ENCODE data around the gene RANBP17. TPM values are rescaled to one million over a fixed set of nuclear protein-coding genes. Genes with fewer than 3 reads are reported as not detected.

The RANBP17 gene
- total RNA-seq, 2 experiments from 2014 or later: not detected

- no peaks in the 10 kb centered on the region for H3K4me1 Mint-ChIP-seq (ENCODE audit: low read depth)
- Histone ChIP-seq H3K4me1 (ENCODE audit: insufficient read depth, low read length) (no peaks in the 10 kb centered on the region), H3K27ac (ENCODE audit: low read depth in 1 of 2, low read length in 2 of 2) (no peak overlapping the region), H3K4me3 (ENCODE audit: low read length) (no peak overlapping the region), H3K27me3 (ENCODE audit: control insufficient read depth in 1 of 2, insufficient read depth in 2 of 2, low read length in 2 of 2) (no peaks in the 10 kb centered on the region), H3K9me3 (ENCODE audit: control insufficient read depth in 1 of 2, insufficient read depth in 1 of 2, low read length in 2 of 2) (peaks cover 0 to 5% of the 10 kb centered on the region in 2 experiments), H3K36me3 (ENCODE audit: insufficient read depth, low read length) (no peaks in the 10 kb centered on the region)
- no peak overlapping the region for H3K4me3 Mint-ChIP-seq
- ATAC-seq (ENCODE audit: poor library complexity): no peak
- no peaks in the 10 kb centered on the region for H3K36me3 Mint-ChIP-seq (ENCODE audit: low read depth)
- POLR2A ChIA-PET: no interaction called here
- intact Hi-C loops (cut with DNase I, micrococcal nuclease): no loop called here
- no peak overlapping the region for H3K27ac Mint-ChIP-seq
- no peaks in the 10 kb centered on the region for H3K9me3 Mint-ChIP-seq
- CTCF ChIA-PET: no interaction called here
- peaks cover 4% of the 10 kb centered on the region for H3K27me3 Mint-ChIP-seq
- TF ChIP-seq, protein P1, sequence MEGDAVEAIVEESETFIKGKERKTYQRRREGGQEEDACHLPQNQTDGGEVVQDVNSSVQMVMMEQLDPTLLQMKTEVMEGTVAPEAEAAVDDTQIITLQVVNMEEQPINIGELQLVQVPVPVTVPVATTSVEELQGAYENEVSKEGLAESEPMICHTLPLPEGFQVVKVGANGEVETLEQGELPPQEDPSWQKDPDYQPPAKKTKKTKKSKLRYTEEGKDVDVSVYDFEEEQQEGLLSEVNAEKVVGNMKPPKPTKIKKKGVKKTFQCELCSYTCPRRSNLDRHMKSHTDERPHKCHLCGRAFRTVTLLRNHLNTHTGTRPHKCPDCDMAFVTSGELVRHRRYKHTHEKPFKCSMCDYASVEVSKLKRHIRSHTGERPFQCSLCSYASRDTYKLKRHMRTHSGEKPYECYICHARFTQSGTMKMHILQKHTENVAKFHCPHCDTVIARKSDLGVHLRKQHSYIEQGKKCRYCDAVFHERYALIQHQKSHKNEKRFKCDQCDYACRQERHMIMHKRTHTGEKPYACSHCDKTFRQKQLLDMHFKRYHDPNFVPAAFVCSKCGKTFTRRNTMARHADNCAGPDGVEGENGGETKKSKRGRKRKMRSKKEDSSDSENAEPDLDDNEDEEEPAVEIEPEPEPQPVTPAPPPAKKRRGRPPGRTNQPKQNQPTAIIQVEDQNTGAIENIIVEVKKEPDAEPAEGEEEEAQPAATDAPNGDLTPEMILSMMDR (IDR thresholded peaks at IDR 0.05): no peak
- DNase-seq: no peak
These were observed 30.4 kb downstream of the RANBP17 start for GRCh38 chr5:170892196-170892595.

- H3K36me3 ChIP-seq (ENCODE audit: insufficient read depth, low read length): no peaks in the 10 kb centered on the region
- H3K9me3 ChIP-seq (ENCODE audit: control insufficient read depth in 1 of 2, insufficient read depth in 1 of 2, low read length in 2 of 2): peaks cover 0 to 5% of the 10 kb centered on the region in 2 experiments
- no peak overlapping the region for H3K4me3 Mint-ChIP-seq
- H3K36me3 Mint-ChIP-seq (ENCODE audit: low read depth): no peaks in the 10 kb centered on the region
- H3K4me1 ChIP-seq (ENCODE audit: insufficient read depth, low read length): no peaks in the 10 kb centered on the region
- peaks cover 4% of the 10 kb centered on the region for H3K27me3 Mint-ChIP-seq
- no peaks in the 10 kb centered on the region for H3K27me3 ChIP-seq (ENCODE audit: control insufficient read depth in 1 of 2, insufficient read depth in 2 of 2, low read length in 2 of 2)
- no peak for DNase-seq
- H3K27ac Mint-ChIP-seq: no peak overlapping the region
- peaks cover 8% of the 10 kb centered on the region for H3K9me3 Mint-ChIP-seq
- H3K27ac ChIP-seq (ENCODE audit: low read depth in 1 of 2, low read length in 2 of 2): no peak overlapping the region
- no peak for ATAC-seq (ENCODE audit: poor library complexity)
- no peak overlapping the region for H3K4me3 ChIP-seq (ENCODE audit: low read length)
- TF ChIP-seq, protein P1 (IDR thresholded peaks at IDR 0.05): no peak
- intact Hi-C loops (cut with DNase I, micrococcal nuclease): no loop called here
- ChIA-PET CTCF (interaction anchor here (1.7 kb wide), 1 partner anchor 9 kb away, joined by 4 read pairs; no protein-coding TSS in a partner anchor), POLR2A (no interaction called here)
- no peaks in the 10 kb centered on the region for H3K4me1 Mint-ChIP-seq (ENCODE audit: low read depth)
These were observed 32.8 kb downstream of the RANBP17 start for GRCh38 chr5:170894665-170895064.

DNA sequence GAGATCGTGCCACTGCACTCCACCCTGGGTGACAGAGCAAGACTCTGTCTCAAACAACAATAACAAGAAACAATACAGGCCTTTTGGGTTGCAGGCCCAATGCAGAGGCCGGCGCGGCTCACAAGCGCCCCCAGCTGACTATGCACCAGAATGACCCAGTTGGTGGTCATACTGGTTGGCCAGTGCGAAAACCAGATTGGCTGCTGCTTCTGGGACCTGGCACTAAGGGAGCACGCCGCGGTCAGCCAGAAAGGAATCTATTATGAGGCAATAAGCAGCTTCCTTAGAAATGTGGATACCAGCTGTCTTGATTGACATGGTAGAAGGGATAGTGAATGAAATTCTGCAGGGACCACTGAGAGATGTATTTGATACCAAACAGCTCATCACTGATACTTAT is 35.0 kb downstream of the RANBP17 start:
- Mint-ChIP-seq H3K4me1 (ENCODE audit: low read depth) (no peaks in the 10 kb centered on the region), H3K27me3 (no peaks in the 10 kb centered on the region), H3K9me3 (peaks cover 19% of the 10 kb centered on the region), H3K27ac (no peak overlapping the region), H3K4me3 (no peak overlapping the region), H3K36me3 (ENCODE audit: low read depth) (no peaks in the 10 kb centered on the region)
- ChIA-PET CTCF (no interaction called here), POLR2A (no interaction called here)
- ATAC-seq (ENCODE audit: poor library complexity) (no peak), DNase-seq (no peak)
- Histone ChIP-seq H3K27ac (ENCODE audit: low read depth in 1 of 2, low read length in 2 of 2) (no peak overlapping the region), H3K4me3 (ENCODE audit: low read length) (no peak overlapping the region), H3K9me3 (ENCODE audit: control insufficient read depth in 1 of 2, insufficient read depth in 1 of 2, low read length in 2 of 2) (peaks cover 0 to 5% of the 10 kb centered on the region in 2 experiments), H3K27me3 (ENCODE audit: control insufficient read depth in 1 of 2, insufficient read depth in 2 of 2, low read length in 2 of 2) (no peaks in the 10 kb centered on the region), H3K36me3 (ENCODE audit: insufficient read depth, low read length) (no peaks in the 10 kb centered on the region), H3K4me1 (ENCODE audit: insufficient read depth, low read length) (no peaks in the 10 kb centered on the region)
- TF ChIP-seq, protein P1 (IDR thresholded peaks at IDR 0.05): no peak
- intact Hi-C loops (cut with DNase I, micrococcal nuclease): no loop called here

Measured in CD4-positive, alpha-beta T cell (primary cell).